HepG2 (cell line): Measurements from ENCODE around the gene C1QTNF5. TPM values are rescaled to one million over a fixed set of nuclear protein-coding genes. Genes with fewer than 3 reads are reported as not detected.

Experiments used
- ARHGAP35 ChIP-seq: sonication (generic); formaldehyde crosslinking; IDR thresholded peaks from 2 replicates; pipeline ENCODE4 v1.9.0; 2022; ENCODE audit warnings: mild to moderate bottlenecking, inconsistent platforms, moderate library complexity, missing genetic modification reagents, borderline replicate concordance
- ATF2 ChIP-seq: sonication (generic); formaldehyde crosslinking; IDR thresholded peaks from 2 replicates; pipeline ENCODE4 v1.4.0; 2020; ENCODE audit warnings: missing genetic modification reagents
- GTF3A ChIP-seq: sonication (generic); formaldehyde crosslinking; conservative IDR thresholded peaks from 2 replicates; pipeline ENCODE4 v1.4.0; 2020; ENCODE audit warnings: mild to moderate bottlenecking, missing genetic modification reagents
- HES4 ChIP-seq: sonication (generic); formaldehyde crosslinking; IDR thresholded peaks from 2 replicates; pipeline ENCODE4 v1.9.0; 2021; ENCODE audit warnings: mild to moderate bottlenecking, missing genetic modification reagents, borderline replicate concordance
- HMGXB4 ChIP-seq, 2 experiments: sonication (generic) in 1 of 2; formaldehyde crosslinking in 1 of 2; IDR thresholded peaks; 2 replicates each; pipeline versions ENCODE4 v1.4.0 to v1.6.1; 2018 to 2020; ENCODE audit warnings: missing genetic modification reagents in 2 of 2, borderline replicate concordance in 1 of 2, low read depth in 1 of 2, mild to moderate bottlenecking in 1 of 2, missing biosample characterization in 1 of 2
- IKZF4 ChIP-seq: sonication (generic); formaldehyde crosslinking; IDR thresholded peaks from 2 replicates; pipeline ENCODE4 v1.5.1; 2020; ENCODE audit warnings: borderline replicate concordance, mild to moderate bottlenecking, low read depth, missing genetic modification reagents; ENCODE audit errors: not compliant biosample characterization
- KDM2A ChIP-seq: sonication (generic); formaldehyde crosslinking; IDR thresholded peaks from 2 replicates; pipeline ENCODE4 v1.4.0; 2020; ENCODE audit warnings: low read depth, missing genetic modification reagents, borderline replicate concordance
- KDM5B ChIP-seq: sonication (generic); formaldehyde crosslinking; IDR thresholded peaks from 2 replicates; pipeline ENCODE4 v1.4.0; 2020; ENCODE audit warnings: missing genetic modification reagents, mild to moderate bottlenecking, borderline replicate concordance
- KMT2B ChIP-seq: IDR thresholded peaks from 2 replicates; pipeline ENCODE4 v1.6.1; 2016; ENCODE audit warnings: missing genetic modification reagents, missing compliant biosample characterization
- NFE2L1 ChIP-seq: sonication (generic); formaldehyde crosslinking; IDR thresholded peaks from 2 replicates; pipeline ENCODE4 v1.4.0; 2020; ENCODE audit warnings: missing genetic modification reagents, mild to moderate bottlenecking, borderline replicate concordance
- SALL2 ChIP-seq: sonication (generic); formaldehyde crosslinking; IDR thresholded peaks from 2 replicates; pipeline ENCODE4 v1.8.1; 2023; ENCODE audit warnings: mild to moderate bottlenecking, missing genetic modification reagents, inconsistent platforms
- SKI ChIP-seq: fragments of 450-650 bp; IDR thresholded peaks from one replicate; pipeline ENCODE4 v1.6.1; 2018; ENCODE audit warnings: mild to moderate bottlenecking; ENCODE audit not compliant: partially characterized antibody
- SMYD3 ChIP-seq: sonication (generic); formaldehyde crosslinking; IDR thresholded peaks from 2 replicates; pipeline ENCODE4 v1.8.1; 2023; ENCODE audit warnings: mild to moderate bottlenecking, missing genetic modification reagents
- SNAI1 ChIP-seq: sonication (generic); formaldehyde crosslinking; IDR thresholded peaks from 2 replicates; pipeline ENCODE4 v1.5.0; 2020; ENCODE audit warnings: mild to moderate bottlenecking, missing genetic modification reagents, borderline replicate concordance
- SRSF9 ChIP-seq: fragments of 200-400 bp; formaldehyde crosslinking; IDR thresholded peaks from 2 replicates; pipeline ENCODE4 v1.6.1; 2018; ENCODE audit warnings: borderline replicate concordance, mild to moderate bottlenecking, low read depth, low read length; ENCODE audit not compliant: insufficient read depth, poor library complexity, severe bottlenecking
- THAP9 ChIP-seq: sonication (generic); formaldehyde crosslinking; IDR thresholded peaks from 2 replicates; pipeline ENCODE4; 2020; ENCODE audit warnings: missing genetic modification reagents, mild to moderate bottlenecking, borderline replicate concordance
- ZBTB21 ChIP-seq: sonication (generic); formaldehyde crosslinking; IDR thresholded peaks from 2 replicates; pipeline ENCODE4 v1.4.0; 2020; ENCODE audit warnings: missing genetic modification reagents
- ZFP41 ChIP-seq: sonication (generic); formaldehyde crosslinking; IDR thresholded peaks from 2 replicates; pipeline ENCODE4 v1.4.0; 2020; ENCODE audit warnings: mild to moderate bottlenecking, missing genetic modification reagents, borderline replicate concordance
- ZMYM2 ChIP-seq: sonication (generic); formaldehyde crosslinking; IDR thresholded peaks from 2 replicates; pipeline ENCODE4 v1.8.0; 2022; ENCODE audit warnings: mild to moderate bottlenecking, missing genetic modification reagents
- ZNF260 ChIP-seq: sonication (generic); formaldehyde crosslinking; IDR thresholded peaks from 2 replicates; pipeline ENCODE4 v1.4.0; 2020; ENCODE audit warnings: missing genetic modification reagents, low read depth, mild to moderate bottlenecking, borderline replicate concordance
- ZNF282 ChIP-seq: fragments of 450-650 bp; IDR thresholded peaks from 2 replicates; pipeline ENCODE4 v1.6.1; 2018; ENCODE audit not compliant: partially characterized antibody
- ZNF75D ChIP-seq: sonication (generic); formaldehyde crosslinking; IDR thresholded peaks from 2 replicates; pipeline ENCODE4 v1.8.1; 2023; ENCODE audit warnings: missing genetic modification reagents, mild to moderate bottlenecking, borderline replicate concordance
- ZNF761 ChIP-seq: sonication (generic); formaldehyde crosslinking; conservative IDR thresholded peaks from 2 replicates; pipeline ENCODE4 v1.4.0; 2020; ENCODE audit warnings: mild to moderate bottlenecking, missing genetic modification reagents
- ZNF768 ChIP-seq: sonication (generic); formaldehyde crosslinking; IDR thresholded peaks from 2 replicates; pipeline ENCODE4 v1.4.0; 2020; ENCODE audit warnings: missing genetic modification reagents
- polyA plus RNA-seq, 8 experiments: library from polyadenylated mRNA; depleted of rRNA in 3 of 8; stranded (reverse) in 7 of 8; unstranded in 1 of 8; fragments of >200 nt; fragmentation: Illumina TruSeq in 4 of 8; extraction: Trizol in 4 of 8; gene quantifications; 2 replicates each; pipeline versions ENCODE4 v1.2.1 to v1.2.3, GENCODE V29; 2011 to 2016; ENCODE audit warnings: low read depth in 4 of 8, missing spikeins in 1 of 8, mixed read lengths in 1 of 8; ENCODE audit not compliant: insufficient read depth in 1 of 8
- total RNA-seq, 5 experiments: library from RNA; depleted of rRNA; stranded (reverse); fragments of >200 nt; fragmentation: Illumina TruSeq; extraction: Trizol; gene quantifications; 2 replicates each; pipeline ENCODE4 v1.2.3, GENCODE V29; 2016; ENCODE audit warnings: low read depth in 1 of 5

Gene C1QTNF5
- total and polyA plus RNA-seq, 2 of the 13 experiments (the other 11 are each of a cell fraction or from before 2014, with no cell fraction given): 0.86 to 1.2 TPM

- no peak for TF ChIP-seq THAP9 (CRISPR knock-in tag)
- TF ChIP-seq ZNF282: no peak
- no peak for TF ChIP-seq ZNF761 (CRISPR knock-in tag)
- TF ChIP-seq ZMYM2 (CRISPR knock-in tag): no peak
- peak; percentile 75 for TF ChIP-seq KDM2A (CRISPR knock-in tag)
- 0 out of 2 replicates have a peak, but pooled peaks have one; percentile 40 for TF ChIP-seq SALL2 (CRISPR knock-in tag)
- no peak for TF ChIP-seq HES4
- peak; percentile 73 for TF ChIP-seq ATF2 (CRISPR knock-in tag)
- TF ChIP-seq HMGXB4 (CRISPR knock-in tag; IDR thresholded peaks at IDR 0.05; ENCODE audit: borderline replicate concordance in 1 of 2, low read depth in 1 of 2): no peak
- TF ChIP-seq IKZF4 (CRISPR knock-in tag): no peak
- TF ChIP-seq GTF3A (CRISPR knock-in tag): no peak
- no peak for TF ChIP-seq NFE2L1
- TF ChIP-seq KDM5B (CRISPR knock-in tag): 0 out of 2 replicates have a peak, but pooled peaks have one; percentile 26
- no peak for TF ChIP-seq SRSF9
- TF ChIP-seq SNAI1: no peak
- no peak for TF ChIP-seq ZFP41
- no peak for TF ChIP-seq ARHGAP35 (CRISPR knock-in tag)
- TF ChIP-seq KMT2B: no peak
- TF ChIP-seq SKI: no peak
- no peak for TF ChIP-seq ZNF260 (CRISPR knock-in tag)
- no peak for TF ChIP-seq SMYD3 (CRISPR knock-in tag)
- no peak for TF ChIP-seq ZNF75D (CRISPR knock-in tag)
- TF ChIP-seq ZBTB21 (CRISPR knock-in tag): peak; percentile 27; the same call in 1 of the 2 replicates
- TF ChIP-seq ZNF768 (CRISPR knock-in tag): peak; percentile 48; the same call in 1 of the 2 replicates
These were observed 35.6 kb upstream of the C1QTNF5 start (continued) for GRCh38 chr11:119376197-119376847.
